GM12878 (cell line): Measurements from ENCODE around the gene INA. TPM values are rescaled to one million over a fixed set of nuclear protein-coding genes. Genes with fewer than 3 reads are reported as not detected.

ENCODE experiments used
- ATAC-seq: fragments of 200-7000 bp; cut with Tn5 transposase; 3 replicates; pipeline ENCODE4 v1.9.1; 2020; ENCODE audit warnings: mild to moderate bottlenecking, moderate library complexity
- BruUV-seq: library from RNA; stranded (reverse); fragments of 400-500 nt; replicated peaks from 2 replicates; lab custom pipeline; 2021; lab: Mats Ljungman, UMichigan
- CTCF ChIA-PET: fragments of 300-600 bp; sonication (Branson Sonifier 250); formaldehyde crosslinking; extraction: SDS; loops from one replicate; lab custom pipeline; 2021; ENCODE audit warnings: inconsistent platforms; lab: Yijun Ruan, JAX
- POLR2A ChIA-PET: fragments of 350-600 bp; formaldehyde crosslinking; extraction: SDS; loops from one replicate; lab custom pipeline; 2021; ENCODE audit warnings: inconsistent platforms; lab: Charles Lee
- RAD21 ChIA-PET: fragments of 300-600 bp; sonication (Branson Sonifier 250); formaldehyde crosslinking; loops from one replicate; lab custom pipeline; 2023; ENCODE audit warnings: antibody characterized with exemption; ENCODE audit not compliant: unreplicated experiment; lab: Charles Lee
- SMC1A ChIA-PET: fragments of 300-600 bp; sonication (Branson Sonifier 250); formaldehyde crosslinking; loops from one replicate; lab custom pipeline; 2023; ENCODE audit not compliant: unreplicated experiment, uncharacterized antibody; lab: Charles Lee
- DNase-seq: peaks from one replicate; pipeline ENCODE4 v3.0.0-alpha.2; 2011; ENCODE audit warnings: low read depth, low spot score
- FAIRE-seq: peaks from 3 replicates; lab custom pipeline; 2011; peaks lifted over from hg19 to GRCh38; lab: Jason Lieb, UNC
- H2AFZ ChIP-seq: 2 replicates; pipeline ENCODE4 v1.6.0; 2011; ENCODE audit warnings: low read depth, low read length, control low read depth; ENCODE audit not compliant: control insufficient read depth
- H3K27ac ChIP-seq: 2 replicates; pipeline ENCODE4 v1.5.1; 2011; ENCODE audit warnings: control low read depth; ENCODE audit not compliant: control insufficient read depth, insufficient read depth
- H3K27me3 ChIP-seq, 2 experiments: replicated peaks in 1 of 2; 2 replicates each; pipeline versions ENCODE4 v1.6.0 to v1.6.1; 2011; ENCODE audit warnings: low read length in 1 of 2; ENCODE audit not compliant: control insufficient read depth in 2 of 2, insufficient read depth in 2 of 2
- H3K36me3 ChIP-seq, 2 experiments: 2 replicates each; pipeline ENCODE4 v1.5.1; 2011; ENCODE audit warnings: low read length in 1 of 2; ENCODE audit not compliant: control insufficient read depth in 2 of 2, insufficient read depth in 2 of 2
- H3K4me1 ChIP-seq: 2 replicates; pipeline ENCODE4 v1.6.1; 2011; ENCODE audit warnings: mild to moderate bottlenecking, low read length, moderate library complexity, mixed read lengths; ENCODE audit not compliant: control insufficient read depth, insufficient read depth
- H3K4me2 ChIP-seq: 2 replicates; pipeline ENCODE4 v1.6.0; 2011; ENCODE audit warnings: control low read depth; ENCODE audit not compliant: control insufficient read depth, insufficient read depth
- H3K4me3 ChIP-seq: fragments of 200-600 bp; sonication (generic); 2 replicates; pipeline ENCODE4 v1.5.1; 2016
- H3K79me2 ChIP-seq: 2 replicates; pipeline ENCODE4 v1.6.0; 2011; ENCODE audit warnings: low read length; ENCODE audit not compliant: control insufficient read depth, insufficient read depth
- H3K9ac ChIP-seq: 2 replicates; pipeline ENCODE4 v1.8.0; 2011; ENCODE audit warnings: low read length, control low read depth, mixed read lengths; ENCODE audit not compliant: control insufficient read depth, insufficient read depth
- H3K9me3 ChIP-seq: replicated peaks from 3 replicates; pipeline ENCODE4 v1.5.1; 2011; ENCODE audit warnings: mild to moderate bottlenecking, low read length; ENCODE audit not compliant: control insufficient read depth, insufficient read depth
- H4K20me1 ChIP-seq: 2 replicates; pipeline ENCODE4 v1.6.0; 2011; ENCODE audit not compliant: control insufficient read depth, insufficient read depth
- ESRRA ChIP-seq: IDR thresholded peaks from 2 replicates; pipeline ENCODE4 v1.6.1; 2012; ENCODE audit warnings: mild to moderate bottlenecking, low read length, improper control_type of control experiment
- FOXK2 ChIP-seq: fragments of 450-650 bp; IDR thresholded peaks from 2 replicates; pipeline ENCODE4 v1.6.1; 2017; ENCODE audit warnings: mild to moderate bottlenecking, moderate library complexity
- GABPA ChIP-seq: IDR thresholded peaks from 2 replicates; pipeline ENCODE4 v1.6.1; 2014; ENCODE audit warnings: antibody characterized with exemption, low read depth, mild to moderate bottlenecking, inconsistent platforms
- GATAD2B ChIP-seq: fragments of 450-650 bp; conservative IDR thresholded peaks from 2 replicates; pipeline ENCODE4 v1.6.1; 2017; ENCODE audit warnings: low read depth, mild to moderate bottlenecking, moderate library complexity
- HDAC6 ChIP-seq: fragments of 200-600 bp; sonication (generic); IDR thresholded peaks from one replicate; pipeline ENCODE4 v1.8.0; 2017; ENCODE audit warnings: antibody characterized with exemption; ENCODE audit not compliant: unreplicated experiment
- NFIC ChIP-seq: IDR thresholded peaks from 2 replicates; pipeline ENCODE4 v1.6.1; 2012; ENCODE audit warnings: low read depth, mild to moderate bottlenecking, inconsistent platforms, low read length, moderate library complexity
- NFYA ChIP-seq: IDR thresholded peaks from 2 replicates; pipeline ENCODE4 v1.6.1; 2011; ENCODE audit warnings: low read depth, mild to moderate bottlenecking, low read length, improper control_type of control experiment, borderline replicate concordance
- SMAD5 ChIP-seq: IDR thresholded peaks from 2 replicates; pipeline ENCODE4 v1.6.1; 2016; ENCODE audit warnings: antibody characterized with exemption, low read depth
- SREBF2 ChIP-seq: IDR thresholded peaks from 2 replicates; pipeline ENCODE4 v1.6.1; 2012; ENCODE audit warnings: mild to moderate bottlenecking, low read length
- TCF7 ChIP-seq: IDR thresholded peaks from 2 replicates; pipeline ENCODE4 v1.6.1; 2014; ENCODE audit warnings: antibody characterized with exemption, borderline replicate concordance
- ZNF217 ChIP-seq: fragments of 450-650 bp; IDR thresholded peaks from 2 replicates; pipeline ENCODE4 v1.6.1; 2017; ENCODE audit warnings: antibody characterized with exemption, mild to moderate bottlenecking
- ZNF687 ChIP-seq: fragments of 450-650 bp; IDR thresholded peaks from 2 replicates; pipeline ENCODE4 v1.6.1; 2017; ENCODE audit warnings: mild to moderate bottlenecking, moderate library complexity
- WGBS: methylation state at CpG from one replicate; pipeline ENCODE4 v1.1.6; 2016; ENCODE audit warnings: low lambda C conversion rate; ENCODE audit not compliant: insufficient replicate concordance, insufficient coverage; ENCODE audit errors: missing lambda C conversion rate; 5-methylcytosine and 5-hydroxymethylcytosine counted together
- in situ Hi-C: fragments of 300-500 bp; cut with MboI; formaldehyde crosslinking; loops from 9 replicates; pipeline ENCODE4 v1.14.3; 2018; ENCODE audit warnings: mixed read lengths
- intact Hi-C: fragments of 100-400 bp; cut with micrococcal nuclease; formaldehyde crosslinking; loops from one replicate; pipeline ENCODE4 v1.14.2; 2022; ENCODE audit not compliant: unreplicated experiment
- polyA plus RNA-seq, 11 experiments: library from polyadenylated mRNA; depleted of rRNA in 4 of 11; unstranded in 6 of 11; stranded (reverse) in 5 of 11; fragments of >200 nt; fragmentation: Nextera tagmentation in 4 of 11; fragmentation: Illumina TruSeq in 1 of 11; extraction: Ambion mirVana in 4 of 11; extraction: Trizol in 1 of 11; gene quantifications; 1 replicate in 1 of 11; 2 replicates in 10 of 11; pipeline versions ENCODE4 v1.2.1 to v1.2.3, GENCODE V29; 2011 to 2016; ENCODE audit warnings: inconsistent platforms in 2 of 11, missing spikeins in 2 of 11, low read depth in 1 of 11
- total RNA-seq, 4 experiments: library from RNA; depleted of rRNA in 3 of 4; stranded (reverse); fragments of >200 nt in 3 of 4; fragmentation: Illumina TruSeq in 1 of 4; extraction: Trizol in 1 of 4; gene quantifications; 2 replicates each; pipeline versions ENCODE4 v1.2.1 to v1.2.3, GENCODE V29; 2013 to 2021

Gene INA
- total and polyA plus RNA-seq, 10 of the 15 experiments (the other 5 are each of a cell fraction or from before 2014, with no cell fraction given) = 0.14 to 0.23 TPM; not detected in 8

GRCh38 chr10:103231047-103231551 is 45.8 kb upstream of the INA start:
- ChIA-PET CTCF (interaction anchor here (0.9 to 1.8 kb wide), 3 partner anchors 13 to 103 kb away, joined by 3 to 8 read pairs (median 5); no protein-coding TSS in a partner anchor), RAD21 (interaction anchor here (0.6 to 1.0 kb wide), 3 partner anchors 13 to 328 kb away, joined by 3 to 4 read pairs (median 3); no protein-coding TSS in a partner anchor), SMC1A (interaction anchor here (1.0 to 1.2 kb wide), 3 partner anchors 8 to 38 kb away, joined by 3 to 4 read pairs (median 3); no protein-coding TSS in a partner anchor), POLR2A (no interaction called here)
- no peak overlapping the region for H3K9ac ChIP-seq
- TF ChIP-seq HDAC6 = no peak
- TF ChIP-seq SREBF2 = no peak
- FAIRE-seq = no peak
- no peak for DNase-seq
- no peaks in the 10 kb centered on the region for H3K36me3 ChIP-seq
- no TSS peak for BruUV-seq
- H3K9me3 ChIP-seq = no peaks in the 10 kb centered on the region
- 89% methylated on average over 4 of the region's 4 CpGs for WGBS
- in situ Hi-C loops = no loop called here
- H2AFZ ChIP-seq = no peak overlapping the region
- no peaks in the 10 kb centered on the region for H4K20me1 ChIP-seq
- H3K27ac ChIP-seq = no peak overlapping the region
- no peak overlapping the region for H3K4me2 ChIP-seq
- intact Hi-C loops = no loop called here
- H3K27me3 ChIP-seq = no peaks in the 10 kb centered on the region
- H3K79me2 ChIP-seq = no peaks in the 10 kb centered on the region
- H3K4me1 ChIP-seq = no peaks in the 10 kb centered on the region
- H3K4me3 ChIP-seq = no peak overlapping the region
- ATAC-seq = no peak

DNA sequence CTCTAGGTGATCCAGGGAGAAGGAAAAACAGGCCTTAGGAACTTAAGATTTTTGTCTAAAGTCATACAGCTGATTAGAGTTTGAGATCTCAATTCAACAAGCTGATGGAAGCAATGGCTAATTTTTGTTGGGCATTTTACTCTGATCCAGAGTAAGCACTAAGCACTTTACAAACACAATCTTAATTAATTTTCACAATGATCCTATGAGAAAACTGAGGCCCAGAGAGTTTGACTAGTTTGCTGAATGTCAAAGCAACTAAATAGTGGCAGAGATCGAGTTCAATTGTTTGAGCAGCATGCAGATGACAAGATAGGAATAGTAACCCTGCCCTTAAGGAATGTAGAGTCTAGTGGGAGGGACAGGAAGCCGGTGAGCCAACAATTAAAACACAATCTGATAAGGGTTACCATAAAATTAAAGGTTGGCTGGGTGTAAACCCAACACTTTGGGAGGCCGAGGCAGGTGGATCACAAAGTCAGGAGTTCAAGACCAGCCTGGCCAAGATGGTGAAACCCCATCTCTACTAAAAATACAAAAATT is 44.7 kb upstream of the INA start:
- BruUV-seq = no TSS peak
- POLR2A ChIA-PET = no interaction called here
- SMC1A ChIA-PET = interaction anchor here (1.2 kb wide), 3 partner anchors 12 to 37 kb away, joined by 3 to 5 read pairs (median 4); no protein-coding TSS in a partner anchor
- Histone ChIP-seq H3K4me3 (no peak overlapping the region), H2AFZ (no peak overlapping the region), H3K27ac (no peak overlapping the region), H3K79me2 (no peaks in the 10 kb centered on the region), H3K27me3 (no peaks in the 10 kb centered on the region), H3K36me3 (no peaks in the 10 kb centered on the region), H3K9ac (no peak overlapping the region), H3K4me2 (no peak overlapping the region), H3K9me3 (no peaks in the 10 kb centered on the region), H3K4me1 (no peaks in the 10 kb centered on the region), H4K20me1 (no peaks in the 10 kb centered on the region)
- intact Hi-C loops = no loop called here
- no peak for FAIRE-seq
- no peak for DNase-seq
- in situ Hi-C loops = no loop called here
- ATAC-seq = no peak
- CTCF ChIA-PET = interaction anchor here (1.8 kb wide), 1 partner anchor 12 kb away, joined by 8 read pairs; no protein-coding TSS in a partner anchor
- RAD21 ChIA-PET = interaction anchor here (1.0 kb wide), 1 partner anchor 12 kb away, joined by 3 read pairs; no protein-coding TSS in a partner anchor
- WGBS = 94% methylated on average over 3 of the region's 3 CpGs
- TF ChIP-seq ESRRA = no peak
- TF ChIP-seq GABPA = no peak
- no peak for TF ChIP-seq TCF7
- TF ChIP-seq SMAD5 = no peak
- no peak for TF ChIP-seq ZNF687
- no peak for TF ChIP-seq NFIC
- TF ChIP-seq ZNF217 = no peak
- TF ChIP-seq FOXK2 = no peak
- no peak for TF ChIP-seq NFYA
- TF ChIP-seq GATAD2B = no peak
